ENCODE data around the gene GRAP. TPM values are rescaled to one million over a fixed set of nuclear protein-coding genes. Genes with fewer than 3 reads are reported as not detected.

Gene GRAP
- total RNA-seq, 3 donors from 2014 or later, result 5.7 to 6.8 (median 6.0) TPM

DNA sequence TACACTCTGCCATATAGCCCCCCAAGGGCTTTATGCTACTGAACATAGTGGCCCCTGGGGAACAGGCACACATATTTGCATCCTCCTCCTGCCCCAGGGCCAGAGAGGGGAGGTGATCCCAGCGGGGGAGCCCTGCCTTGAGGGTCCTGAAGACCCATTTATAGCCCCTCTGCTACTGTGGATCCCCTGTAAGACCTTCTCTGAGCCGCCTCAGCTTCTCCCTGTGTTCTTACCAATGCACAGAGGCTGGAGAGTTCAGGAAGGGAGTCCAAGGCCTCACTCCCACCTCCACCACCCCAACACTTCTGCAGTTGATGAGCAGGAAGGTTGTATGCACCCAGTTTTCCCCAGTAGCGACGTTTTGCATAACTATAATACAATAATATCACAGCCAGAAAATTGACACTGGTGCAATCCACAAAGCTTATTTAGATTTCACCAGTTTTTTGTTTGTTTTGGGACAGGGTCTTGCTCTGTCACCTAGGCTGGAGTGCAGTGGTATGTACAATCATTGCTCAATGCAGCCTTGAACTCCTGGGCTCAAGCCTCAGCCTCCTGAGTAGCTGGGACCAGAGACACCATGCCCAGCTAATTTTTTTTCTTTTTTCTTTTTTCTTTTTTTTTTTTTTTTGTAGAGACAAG, 40.8 kb downstream of the GRAP start:
- peak overlapping the region; percentile 59 for H3K4me3 Mint-ChIP-seq
- H3K9me3 Mint-ChIP-seq, result no peaks in the 10 kb centered on the region
- H3K27me3 Mint-ChIP-seq (ENCODE audit: low read depth), result no peaks in the 10 kb centered on the region
- no peak for DNase-seq
- peaks cover 23% of the 10 kb centered on the region for H3K4me1 Mint-ChIP-seq (ENCODE audit: low read depth)
- no peak for ATAC-seq
- peaks cover 5% of the 10 kb centered on the region for H3K36me3 Mint-ChIP-seq (ENCODE audit: insufficient read depth)

DNA sequence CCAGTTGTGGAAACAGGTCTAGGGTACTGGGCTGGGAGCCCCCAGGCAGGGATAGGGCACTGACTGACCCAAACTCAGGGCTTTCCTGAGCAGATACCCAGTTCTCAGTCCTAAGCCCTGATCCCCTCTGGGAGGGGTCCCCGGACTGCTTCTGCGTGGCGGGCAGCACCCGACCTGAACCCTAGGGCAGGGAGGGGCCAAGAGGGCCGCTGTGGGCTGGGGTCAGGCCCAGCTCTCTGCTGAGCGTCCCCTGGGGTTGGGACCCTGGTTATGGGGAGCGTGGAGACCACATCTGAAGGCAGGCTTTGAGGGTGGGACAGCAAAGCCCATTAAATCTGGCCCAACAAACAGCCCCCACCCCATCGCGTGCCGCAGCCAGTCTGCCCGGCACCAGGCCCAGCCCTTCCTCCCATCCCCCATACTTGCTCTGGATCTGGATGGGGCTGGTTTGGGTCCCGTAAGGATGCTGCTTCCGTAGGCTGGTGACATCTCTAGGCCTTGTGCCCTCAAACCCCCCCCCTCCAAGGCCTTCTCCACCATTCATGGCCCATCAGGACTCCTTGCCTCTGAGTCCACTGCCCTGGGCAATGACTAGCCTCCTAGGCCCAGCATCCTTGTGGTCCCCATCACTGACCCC, 41.5 kb downstream of the GRAP start:
- peaks cover 23% of the 10 kb centered on the region for H3K4me1 Mint-ChIP-seq (ENCODE audit: low read depth)
- peaks cover 5% of the 10 kb centered on the region for H3K36me3 Mint-ChIP-seq (ENCODE audit: insufficient read depth)
- DNase-seq, result no peak
- no peak for ATAC-seq
- peak overlapping the region; percentile 72 for H3K4me3 Mint-ChIP-seq
- no peaks in the 10 kb centered on the region for H3K27me3 Mint-ChIP-seq (ENCODE audit: low read depth)
- H3K9me3 Mint-ChIP-seq, result no peaks in the 10 kb centered on the region

DNA sequence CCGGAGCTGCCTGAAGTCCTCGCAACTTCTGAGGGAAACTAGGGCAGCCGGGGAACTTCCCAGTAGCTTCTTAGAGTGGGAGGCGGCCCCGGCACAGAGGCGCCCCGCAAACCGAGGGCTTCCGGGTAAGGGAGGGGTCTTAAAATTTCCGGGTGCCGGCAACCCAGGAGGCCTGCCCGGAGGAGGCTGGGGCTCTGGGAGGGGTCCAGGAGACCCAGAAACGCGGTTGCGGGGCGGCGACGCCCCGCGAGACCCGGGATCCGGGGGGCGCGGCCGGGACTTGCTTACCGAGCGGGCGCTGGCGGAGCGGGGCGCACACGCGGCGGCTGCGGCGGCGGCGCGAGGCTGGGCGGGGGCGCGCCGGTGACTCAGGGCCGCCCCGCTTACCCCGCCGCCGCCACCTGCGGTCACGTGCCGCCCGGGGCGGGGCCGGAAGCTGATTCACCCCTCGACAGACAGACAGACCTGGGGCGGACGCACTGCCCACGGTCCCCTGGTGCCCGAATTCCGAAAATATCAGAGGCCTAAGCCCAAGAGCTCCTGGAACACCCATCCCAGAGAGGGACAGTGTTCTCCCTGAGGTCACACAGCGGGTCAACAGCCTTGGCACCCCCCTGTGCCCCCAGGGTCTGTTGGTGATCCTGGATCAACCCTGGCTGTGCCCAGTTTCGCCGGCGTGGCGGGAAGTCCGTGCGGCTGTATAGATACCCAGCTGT, 42.2 kb downstream of the GRAP start, which contains the start of gene FAM83G:
FAM83G (minus strand) TSS at position 344 of the 716 bp plus-strand sequence. CDS start 723 bp downstream, outside the sequence.
- Mint-ChIP-seq H3K4me1 (ENCODE audit: low read depth) (peaks cover 23% of the 10 kb centered on the region), H3K36me3 (ENCODE audit: insufficient read depth) (peaks cover 5% of the 10 kb centered on the region), H3K27me3 (ENCODE audit: low read depth) (no peaks in the 10 kb centered on the region), H3K9me3 (no peaks in the 10 kb centered on the region), H3K4me3 (peak within 1 kb of the TSS; percentile 90)
- DNase-seq, result peak; percentile 91
- ATAC-seq, result peak; percentile 86 to 89

DNA sequence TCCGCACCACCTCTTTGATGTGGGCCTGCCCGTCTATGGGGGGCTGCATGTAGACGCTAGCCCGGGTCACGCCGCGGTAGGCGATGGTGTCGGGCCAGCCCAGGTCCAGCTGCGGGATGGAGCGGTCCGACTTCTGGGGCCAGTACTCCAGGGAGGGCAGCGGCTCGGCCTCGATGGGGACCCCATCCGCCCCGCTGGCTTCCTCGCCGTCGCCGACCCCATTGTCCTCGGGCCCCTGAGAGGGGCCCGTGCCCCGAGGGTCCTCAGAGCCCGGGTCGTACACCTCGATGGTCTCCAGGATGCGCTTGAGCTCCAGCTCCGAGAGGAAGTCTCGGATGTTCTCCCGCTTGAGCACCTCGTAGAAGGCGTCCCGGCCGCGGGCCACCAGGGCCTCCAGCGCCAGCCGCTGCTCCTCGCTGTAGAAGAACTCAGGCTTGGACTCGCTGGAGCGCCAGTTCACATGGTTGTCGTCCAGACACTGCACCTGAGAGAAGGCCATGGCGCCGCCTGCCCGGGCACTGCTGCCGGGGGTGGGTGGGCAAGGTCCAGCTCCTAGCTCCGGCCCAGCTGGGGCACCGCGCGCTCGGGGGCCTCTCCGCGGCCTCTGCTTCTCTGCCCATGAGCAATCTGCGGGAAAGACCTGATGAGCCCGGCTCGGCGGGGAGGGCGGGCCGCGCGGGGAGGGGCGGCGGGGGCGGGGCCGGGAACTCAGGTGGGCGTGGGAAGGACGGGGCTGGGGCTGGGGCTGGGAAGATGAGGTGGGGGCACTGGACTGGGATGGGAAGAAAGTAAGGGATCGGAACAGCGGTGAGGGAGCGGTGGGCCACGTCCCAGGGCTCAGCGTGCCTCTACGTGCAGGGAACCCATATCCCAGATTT, 43.0 kb downstream of the GRAP start:
- peak; percentile 58 for DNase-seq
- H3K36me3 Mint-ChIP-seq (ENCODE audit: insufficient read depth), result peaks cover 7% of the 10 kb centered on the region
- no peaks in the 10 kb centered on the region for H3K27me3 Mint-ChIP-seq (ENCODE audit: low read depth)
- H3K9me3 Mint-ChIP-seq, result no peaks in the 10 kb centered on the region
- H3K4me1 Mint-ChIP-seq (ENCODE audit: low read depth), result peaks cover 23% of the 10 kb centered on the region
- peak; percentile 42 for ATAC-seq
- peak overlapping the region; percentile 90 for H3K4me3 Mint-ChIP-seq

- peak in 1 of 2 donors; percentile 9 for ATAC-seq
- Mint-ChIP-seq H3K36me3 (ENCODE audit: insufficient read depth) (peaks cover 7% of the 10 kb centered on the region), H3K4me1 (ENCODE audit: low read depth) (peaks cover 23% of the 10 kb centered on the region), H3K27me3 (ENCODE audit: low read depth) (no peaks in the 10 kb centered on the region), H3K9me3 (no peaks in the 10 kb centered on the region), H3K4me3 (peak overlapping the region; percentile 90)
- no peak for DNase-seq
Observed at GRCh38 chr17:19002805-19003542, 43.8 kb downstream of the GRAP start.

GRCh38 chr17:19001907-19002590, 44.7 kb downstream of the GRAP start:
- H3K9me3 Mint-ChIP-seq, result no peaks in the 10 kb centered on the region
- ATAC-seq (no peak), DNase-seq (no peak)
- H3K4me1 Mint-ChIP-seq (ENCODE audit: low read depth), result peaks cover 23% of the 10 kb centered on the region
- no peaks in the 10 kb centered on the region for H3K27me3 Mint-ChIP-seq (ENCODE audit: low read depth)
- H3K4me3 Mint-ChIP-seq, result peak overlapping the region; percentile 90
- H3K36me3 Mint-ChIP-seq (ENCODE audit: insufficient read depth), result peaks cover 10% of the 10 kb centered on the region

- ATAC-seq, result no peak
- peak overlapping the region; percentile 33 for H3K4me3 Mint-ChIP-seq
Observed at GRCh38 chr17:19000531-19001325, 46.0 kb downstream of the GRAP start.

GRCh38 chr17:18999911-19000310, 46.8 kb downstream of the GRAP start:
- ATAC-seq (no peak), DNase-seq (no peak)
- no peaks in the 10 kb centered on the region for H3K27me3 Mint-ChIP-seq (ENCODE audit: low read depth)
- peaks cover 23% of the 10 kb centered on the region for H3K36me3 Mint-ChIP-seq (ENCODE audit: insufficient read depth)
- H3K4me3 Mint-ChIP-seq, result no peak overlapping the region
- H3K9me3 Mint-ChIP-seq, result peaks cover 5% of the 10 kb centered on the region
- peaks cover 22% of the 10 kb centered on the region for H3K4me1 Mint-ChIP-seq (ENCODE audit: low read depth)

More at GRCh38 chr17:19000531-19001325, 46.0 kb downstream of the GRAP start:
- no peaks in the 10 kb centered on the region for H3K27me3 Mint-ChIP-seq (ENCODE audit: low read depth)
- no peaks in the 10 kb centered on the region for H3K9me3 Mint-ChIP-seq
- no peak for DNase-seq
- H3K36me3 Mint-ChIP-seq (ENCODE audit: insufficient read depth), result peaks cover 18% of the 10 kb centered on the region
- peaks cover 21% of the 10 kb centered on the region for H3K4me1 Mint-ChIP-seq (ENCODE audit: low read depth)

DNA sequence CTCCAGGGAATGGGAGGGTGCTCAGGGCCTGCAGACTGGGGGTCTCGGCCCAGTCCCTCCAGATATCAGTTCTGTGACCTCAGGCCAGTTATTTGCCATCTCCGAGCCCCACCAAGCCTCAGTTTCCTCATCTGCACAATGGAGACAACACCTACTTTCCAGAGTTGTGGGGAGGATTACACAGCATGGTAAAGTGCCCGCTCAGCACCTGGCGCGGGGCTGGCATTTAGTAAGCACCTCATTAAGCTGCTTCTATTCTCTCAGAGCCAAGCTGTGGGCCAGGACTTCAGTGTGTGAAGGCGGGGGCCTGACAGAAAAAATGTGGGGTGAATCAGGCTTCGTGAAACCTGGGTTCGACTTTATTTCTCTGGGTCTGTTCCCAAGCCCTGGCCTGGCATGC, 47.4 kb downstream of the GRAP start:
- Mint-ChIP-seq H3K36me3 (ENCODE audit: insufficient read depth) (peaks cover 23% of the 10 kb centered on the region), H3K4me3 (no peak overlapping the region), H3K27me3 (ENCODE audit: low read depth) (no peaks in the 10 kb centered on the region), H3K9me3 (peaks cover 6% of the 10 kb centered on the region), H3K4me1 (ENCODE audit: low read depth) (peaks cover 20% of the 10 kb centered on the region)
- ATAC-seq (no peak), DNase-seq (no peak)

- ATAC-seq (no peak), DNase-seq (no peak)
- Mint-ChIP-seq H3K36me3 (ENCODE audit: insufficient read depth) (peaks cover 21% of the 10 kb centered on the region), H3K27me3 (ENCODE audit: low read depth) (no peaks in the 10 kb centered on the region), H3K9me3 (peaks cover 6% of the 10 kb centered on the region), H3K4me1 (ENCODE audit: low read depth) (peaks cover 30% of the 10 kb centered on the region), H3K4me3 (no peak overlapping the region)
Observed at GRCh38 chr17:18997650-18998196, 49.0 kb downstream of the GRAP start.

DNA sequence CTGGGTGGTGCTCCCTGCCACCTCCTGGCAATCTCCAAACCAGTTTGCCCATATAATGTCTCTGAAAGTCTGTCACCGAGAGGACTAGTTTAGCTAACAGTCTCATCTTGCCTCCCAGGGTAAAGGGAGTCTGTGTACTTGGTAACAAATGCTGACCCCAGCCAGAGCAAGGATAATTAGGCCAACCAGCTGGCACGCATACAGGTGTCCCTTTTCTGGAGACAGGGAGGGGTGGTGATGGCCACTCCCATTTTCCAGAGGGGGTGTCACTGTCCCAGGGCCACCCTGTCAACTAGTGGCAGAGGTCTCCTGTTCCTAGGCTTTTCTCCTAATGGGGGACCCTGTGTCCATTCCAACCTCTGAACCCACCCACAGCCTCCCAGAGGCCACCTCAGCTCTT, 50.3 kb downstream of the GRAP start:
- Mint-ChIP-seq H3K4me1 (ENCODE audit: low read depth) (peaks cover 23% of the 10 kb centered on the region), H3K9me3 (peaks cover 6% of the 10 kb centered on the region), H3K4me3 (no peak overlapping the region), H3K36me3 (ENCODE audit: insufficient read depth) (peaks cover 20% of the 10 kb centered on the region), H3K27me3 (ENCODE audit: low read depth) (no peaks in the 10 kb centered on the region)
- DNase-seq (no peak), ATAC-seq (no peak)

DNA sequence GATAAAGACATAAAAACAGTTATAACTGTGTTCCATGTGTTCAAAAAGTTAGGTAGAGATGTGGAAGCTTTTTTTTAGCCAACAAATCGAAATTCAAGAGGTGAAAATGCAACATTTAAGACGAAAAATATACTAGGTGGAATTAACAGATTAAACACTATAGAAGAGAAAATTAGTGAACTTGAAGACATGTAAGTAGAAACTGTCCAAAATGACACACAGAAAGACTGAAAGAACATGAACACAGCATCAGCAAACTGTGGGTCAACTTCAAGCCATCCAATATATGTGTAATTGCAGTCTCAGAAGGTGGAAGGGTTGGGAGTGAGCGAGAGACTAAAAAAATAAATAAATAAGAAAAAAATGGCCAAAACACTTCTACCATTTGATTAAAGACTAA, 51.5 kb downstream of the GRAP start:
- no peak for DNase-seq
- peaks cover 20% of the 10 kb centered on the region for H3K4me1 Mint-ChIP-seq (ENCODE audit: low read depth)
- H3K4me3 Mint-ChIP-seq, result no peak overlapping the region
- no peak for ATAC-seq
- no peaks in the 10 kb centered on the region for H3K27me3 Mint-ChIP-seq (ENCODE audit: low read depth)
- H3K36me3 Mint-ChIP-seq (ENCODE audit: insufficient read depth), result peaks cover 18% of the 10 kb centered on the region
- H3K9me3 Mint-ChIP-seq, result peaks cover 6% of the 10 kb centered on the region
